Keratinocyte (primary cell): ENCODE measurements around the gene PRKX.

Experiments used
- EZH2 ChIP-seq: IDR thresholded peaks from one replicate; pipeline ENCODE4 v1.6.1; 2012; ENCODE audit warnings: inconsistent platforms, mild to moderate bottlenecking, low read length, moderate library complexity
- TF ChIP-seq, protein P1 (sequence below), 3 experiments: IDR thresholded peaks in 1 of 3; conservative IDR thresholded peaks in 1 of 3; optimal IDR thresholded peaks in 1 of 3; 2 replicates in 2 of 3; 3 replicates in 1 of 3; pipeline versions ENCODE3 to v1.5.1; 2011; ENCODE audit warnings: low read length in 3 of 3, mild to moderate bottlenecking in 3 of 3, moderate library complexity in 2 of 3, control low read depth in 1 of 3, inconsistent platforms in 1 of 3; ENCODE audit not compliant: insufficient read depth in 2 of 3; ENCODE audit errors: extremely low read depth in 1 of 3

DNA sequence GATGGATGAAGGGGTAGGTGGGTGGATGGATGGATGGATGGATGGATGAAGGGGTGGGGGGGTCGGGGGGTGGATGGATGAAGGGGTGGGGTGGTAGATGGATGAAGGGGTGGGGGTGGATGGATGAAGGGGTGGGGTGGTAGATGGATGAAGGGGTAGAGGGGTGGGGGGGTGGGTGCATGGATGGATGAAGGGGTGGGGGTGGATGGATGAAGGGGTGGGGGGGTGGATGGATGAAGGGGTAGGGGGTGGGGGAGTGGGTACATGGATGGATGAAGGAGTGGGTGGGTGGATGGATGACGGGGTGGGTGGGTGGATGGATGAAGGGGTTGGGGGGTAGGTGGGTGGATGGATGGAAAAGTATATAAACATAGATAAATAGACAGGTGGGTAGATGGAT, 74.2 kb downstream of the PRKX start:
- TF ChIP-seq, protein P1, sequence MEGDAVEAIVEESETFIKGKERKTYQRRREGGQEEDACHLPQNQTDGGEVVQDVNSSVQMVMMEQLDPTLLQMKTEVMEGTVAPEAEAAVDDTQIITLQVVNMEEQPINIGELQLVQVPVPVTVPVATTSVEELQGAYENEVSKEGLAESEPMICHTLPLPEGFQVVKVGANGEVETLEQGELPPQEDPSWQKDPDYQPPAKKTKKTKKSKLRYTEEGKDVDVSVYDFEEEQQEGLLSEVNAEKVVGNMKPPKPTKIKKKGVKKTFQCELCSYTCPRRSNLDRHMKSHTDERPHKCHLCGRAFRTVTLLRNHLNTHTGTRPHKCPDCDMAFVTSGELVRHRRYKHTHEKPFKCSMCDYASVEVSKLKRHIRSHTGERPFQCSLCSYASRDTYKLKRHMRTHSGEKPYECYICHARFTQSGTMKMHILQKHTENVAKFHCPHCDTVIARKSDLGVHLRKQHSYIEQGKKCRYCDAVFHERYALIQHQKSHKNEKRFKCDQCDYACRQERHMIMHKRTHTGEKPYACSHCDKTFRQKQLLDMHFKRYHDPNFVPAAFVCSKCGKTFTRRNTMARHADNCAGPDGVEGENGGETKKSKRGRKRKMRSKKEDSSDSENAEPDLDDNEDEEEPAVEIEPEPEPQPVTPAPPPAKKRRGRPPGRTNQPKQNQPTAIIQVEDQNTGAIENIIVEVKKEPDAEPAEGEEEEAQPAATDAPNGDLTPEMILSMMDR (optimal IDR thresholded peaks at IDR 0.05 in 1 of 3, IDR thresholded peaks at IDR 0.05 in 1 of 3, conservative IDR thresholded peaks at IDR 0.05 in 1 of 3; ENCODE audit: extremely low read depth in 1 of 3, insufficient read depth in 2 of 3, low read length in 3 of 3): no peak
- no peak for TF ChIP-seq EZH2
